K562 (cell line): ENCODE data around the gene KRTAP10-11. TPM values are rescaled to one million over a fixed set of nuclear protein-coding genes. Genes with fewer than 3 reads are reported as not detected.

ENCODE experiments used
- ATAC-seq: fragments of 200-7000 bp; cut with Tn5 transposase; 3 replicates; pipeline ENCODE4 v1.9.1; 2020; ENCODE audit warnings: moderate library complexity
- BruUV-seq: library from RNA; stranded (reverse); fragments of 400-500 nt; replicated peaks from 2 replicates; lab custom pipeline; 2021; lab: Mats Ljungman, UMichigan
- CTCF ChIA-PET: fragments of 300-600 bp; formaldehyde crosslinking; extraction: SDS; loops from one replicate; lab custom pipeline; 2021; ENCODE audit warnings: low intra/inter-chr PET ratio; lab: Yijun Ruan, JAX
- POLR2A ChIA-PET: fragments of 300-600, 350-650 bp; sonication (Branson Sonifier 250); formaldehyde crosslinking; extraction: SDS; loops from one replicate; lab custom pipeline; 2021; ENCODE audit warnings: antibody characterized with exemption, inconsistent platforms; lab: Yijun Ruan, JAX
- DNase-seq, 4 experiments: peaks; one replicate each; pipeline versions ENCODE4 v3.0.0 to v3.0.0-alpha.2; 2011 to 2018; ENCODE audit warnings: low spot score in 3 of 4, mixed read lengths in 3 of 4; ENCODE audit errors: extremely low read depth in 1 of 4
- FAIRE-seq: peaks from 2 replicates; lab custom pipeline; 2011; peaks lifted over from hg19 to GRCh38; lab: Jason Lieb, UNC
- H2AFZ ChIP-seq: 2 replicates; pipeline ENCODE4 v1.6.0; 2011; ENCODE audit warnings: low read depth, low read length, control low read depth, inconsistent platforms
- H3K27ac ChIP-seq: fragments of 200-600 bp; 3 replicates; pipeline ENCODE4 v1.8.0; 2011; ENCODE audit warnings: low read depth, mild to moderate bottlenecking, control low read depth, inconsistent platforms, low read length, moderate library complexity, mixed read lengths; ENCODE audit errors: extremely low read depth
- H3K27me3 ChIP-seq, 2 experiments: fragments of 300-600 bp in 1 of 2; 2 replicates in 1 of 2; 3 replicates in 1 of 2; pipeline versions ENCODE4 v1.6.0 to v1.8.0; 2011; ENCODE audit warnings: inconsistent platforms in 2 of 2, low read length in 2 of 2, mild to moderate bottlenecking in 1 of 2, mixed read lengths in 1 of 2, moderate library complexity in 1 of 2; ENCODE audit not compliant: control insufficient read depth in 2 of 2, insufficient read depth in 2 of 2
- H3K36me3 ChIP-seq: fragments of 300-600 bp; 3 replicates; pipeline ENCODE4 v1.8.0; 2011; ENCODE audit warnings: mild to moderate bottlenecking, low read length, inconsistent platforms; ENCODE audit not compliant: control insufficient read depth, insufficient read depth
- H3K4me1 ChIP-seq, 2 experiments: fragments of 200-600 bp in 1 of 2; replicated peaks in 1 of 2; 2 replicates in 1 of 2; 3 replicates in 1 of 2; pipeline versions ENCODE4 v1.5.1 to v1.8.0; 2011; ENCODE audit warnings: inconsistent platforms in 2 of 2, low read length in 2 of 2, mild to moderate bottlenecking in 1 of 2, mixed read lengths in 1 of 2, moderate library complexity in 1 of 2; ENCODE audit not compliant: control insufficient read depth in 2 of 2, insufficient read depth in 2 of 2
- H3K4me2 ChIP-seq: 2 replicates; pipeline ENCODE4 v1.6.1; 2011; ENCODE audit warnings: low read length, control low read depth, inconsistent platforms, mixed read lengths; ENCODE audit not compliant: insufficient read depth
- H3K4me3 ChIP-seq: fragments of 200-600 bp; sonication (generic), shearing (Covaris generic); 2 replicates; pipeline ENCODE4 v1.5.1; 2016; ENCODE audit warnings: control low read depth, inconsistent platforms
- H3K79me2 ChIP-seq: fragments of 200-600 bp; 3 replicates; pipeline ENCODE4 v1.8.0; 2011; ENCODE audit warnings: low read length, inconsistent platforms; ENCODE audit not compliant: control insufficient read depth, insufficient read depth
- H3K9ac ChIP-seq, 2 experiments: 2 replicates each; pipeline versions ENCODE4 v1.6.0 to v1.6.1; 2011; ENCODE audit warnings: low read depth in 2 of 2, low read length in 2 of 2, control low read depth in 1 of 2, inconsistent platforms in 1 of 2, mild to moderate bottlenecking in 1 of 2, mixed read lengths in 1 of 2; ENCODE audit not compliant: insufficient read depth in 1 of 2
- H3K9me1 ChIP-seq: one replicate; pipeline ENCODE4 v1.6.0; 2011; ENCODE audit warnings: inconsistent platforms, mild to moderate bottlenecking, low read length, moderate library complexity; ENCODE audit not compliant: control insufficient read depth, insufficient read depth
- H3K9me3 ChIP-seq: replicated peaks from 2 replicates; pipeline ENCODE4 v1.5.1; 2011; ENCODE audit warnings: low read depth, low read length, inconsistent platforms; ENCODE audit not compliant: control insufficient read depth, insufficient read depth
- H4K20me1 ChIP-seq: replicated peaks from 2 replicates; pipeline ENCODE4 v1.6.1; 2011; ENCODE audit warnings: low read length, inconsistent platforms, mixed read lengths; ENCODE audit not compliant: control insufficient read depth, insufficient read depth
- BCLAF1 ChIP-seq, 2 experiments: fragments of 450-650 bp in 1 of 2; IDR thresholded peaks; 2 replicates each; pipeline ENCODE4 v1.6.1; 2011 to 2017; ENCODE audit warnings: low read depth in 2 of 2, antibody characterized with exemption in 1 of 2, borderline replicate concordance in 1 of 2, low read length in 1 of 2, mild to moderate bottlenecking in 1 of 2, mixed read lengths in 1 of 2; ENCODE audit not compliant: control insufficient read depth in 1 of 2
- BDP1 ChIP-seq: IDR thresholded peaks from 3 replicates; pipeline ENCODE4 v1.6.1; 2011; ENCODE audit not compliant: insufficient read length, insufficient read depth
- CEBPG ChIP-seq, 3 experiments: fragments of 200-800 bp in 1 of 3; sonication (Bioruptor generic) in 1 of 3; sonication (generic) in 1 of 3; formaldehyde crosslinking in 1 of 3; IDR thresholded peaks in 2 of 3; conservative IDR thresholded peaks in 1 of 3; 2 replicates each; pipeline versions ENCODE4 v1.6.1 to v1.8.0; 2016 to 2022; ENCODE audit warnings: missing compliant biosample characterization in 2 of 3, missing genetic modification characterization in 2 of 3, mild to moderate bottlenecking in 1 of 3, missing genetic modification reagents in 1 of 3
- HDGF ChIP-seq: fragments of 450-650 bp; IDR thresholded peaks from 2 replicates; pipeline ENCODE4 v1.6.1; 2016
- HNRNPLL ChIP-seq: fragments of 200-400 bp; formaldehyde crosslinking; IDR thresholded peaks from 2 replicates; pipeline ENCODE4 v1.6.1; 2017; ENCODE audit warnings: low read length, low read depth, mild to moderate bottlenecking; ENCODE audit not compliant: poor library complexity, severe bottlenecking
- NEUROD1 ChIP-seq: fragments of 150-350 bp; IDR thresholded peaks from 2 replicates; pipeline ENCODE4 v1.6.1; 2014; ENCODE audit warnings: borderline replicate concordance, low read length, low read depth; ENCODE audit not compliant: partially characterized antibody
- NFIX ChIP-seq: fragments of 250-450 bp; sonication (Bioruptor Pico); IDR thresholded peaks from 2 replicates; pipeline ENCODE4 v1.4.0; 2020; ENCODE audit warnings: low read depth, mild to moderate bottlenecking, moderate library complexity
- SMAD1 ChIP-seq: fragments of 150-350 bp; IDR thresholded peaks from 2 replicates; pipeline ENCODE4 v1.6.1; 2014; ENCODE audit warnings: low read length, low read depth; ENCODE audit not compliant: partially characterized antibody
- ZBTB2 ChIP-seq: fragments of 450-650 bp; IDR thresholded peaks from 2 replicates; pipeline ENCODE4 v1.6.1; 2016; ENCODE audit warnings: antibody characterized with exemption
- ZFP30 ChIP-seq: fragments of 250-450 bp; sonication (Bioruptor Pico); IDR thresholded peaks from 2 replicates; pipeline ENCODE4 v1.8.0; 2022; ENCODE audit warnings: moderate library complexity, mild to moderate bottlenecking, inconsistent platforms, borderline replicate concordance
- ZNF124 ChIP-seq: sonication (generic); formaldehyde crosslinking; IDR thresholded peaks from 2 replicates; pipeline ENCODE4 v1.8.1; 2022; ENCODE audit warnings: missing genetic modification reagents
- ZNF175 ChIP-seq: fragments of 200-800 bp; sonication (Bioruptor generic); IDR thresholded peaks from 2 replicates; pipeline ENCODE4 v1.6.1; 2016; ENCODE audit warnings: low read depth, mild to moderate bottlenecking, missing genetic modification characterization, missing compliant biosample characterization
- ZNF3 ChIP-seq: fragments of 250-450 bp; sonication (Bioruptor Pico); IDR thresholded peaks from 2 replicates; pipeline ENCODE4 v1.5.0; 2021; ENCODE audit warnings: mild to moderate bottlenecking, moderate library complexity
- ZNF695 ChIP-seq: fragments of 450-650 bp; formaldehyde crosslinking; IDR thresholded peaks from 2 replicates; pipeline ENCODE4 v1.4.0; 2020; ENCODE audit warnings: mild to moderate bottlenecking, moderate library complexity
- WGBS: fragments of 100-300 bp; shearing (Covaris generic); methylation state at CpG from one replicate; pipeline ENCODE4 v1.1.6; 2016; ENCODE audit warnings: low coverage, mixed read lengths; ENCODE audit not compliant: insufficient coverage; ENCODE audit errors: missing lambda C conversion rate; 5-methylcytosine and 5-hydroxymethylcytosine counted together
- in situ Hi-C: fragments of 300-500 bp; cut with MboI; formaldehyde crosslinking; loops from 4 replicates; pipeline ENCODE4 v1.15.0; 2018; ENCODE audit warnings: inconsistent platforms, mixed read lengths
- intact Hi-C: fragments of 100-400 bp; cut with micrococcal nuclease; formaldehyde crosslinking; loops from 2 replicates; pipeline ENCODE4 v1.14.2; 2022
- polyA plus RNA-seq, 8 experiments: library from polyadenylated mRNA; depleted of rRNA in 4 of 8; stranded (reverse) in 5 of 8; unstranded in 3 of 8; fragments of >200 nt; fragmentation: Nextera tagmentation in 2 of 8; fragmentation: Illumina TruSeq in 1 of 8; extraction: Ambion mirVana in 2 of 8; extraction: Trizol in 1 of 8; gene quantifications; 2 replicates each; pipeline versions ENCODE4 v1.2.1 to v1.2.3, GENCODE V29; 2011 to 2014; ENCODE audit warnings: inconsistent platforms in 1 of 8, missing spikeins in 1 of 8
- total RNA-seq, 7 experiments: library from RNA; depleted of rRNA in 6 of 7; stranded (reverse); fragments of >200 nt in 6 of 7; fragmentation: Illumina TruSeq in 2 of 7; extraction: Trizol in 2 of 7; gene quantifications; 2 replicates each; pipeline versions ENCODE4 v1.2.1 to v1.2.3, GENCODE V29; 2011 to 2021; ENCODE audit warnings: low replicate concordance in 1 of 7

The KRTAP10-11 gene
- total and polyA plus RNA-seq, 9 of the 15 experiments (the other 6 are each of a cell fraction or from before 2014, with no cell fraction given), result not detected

DNA sequence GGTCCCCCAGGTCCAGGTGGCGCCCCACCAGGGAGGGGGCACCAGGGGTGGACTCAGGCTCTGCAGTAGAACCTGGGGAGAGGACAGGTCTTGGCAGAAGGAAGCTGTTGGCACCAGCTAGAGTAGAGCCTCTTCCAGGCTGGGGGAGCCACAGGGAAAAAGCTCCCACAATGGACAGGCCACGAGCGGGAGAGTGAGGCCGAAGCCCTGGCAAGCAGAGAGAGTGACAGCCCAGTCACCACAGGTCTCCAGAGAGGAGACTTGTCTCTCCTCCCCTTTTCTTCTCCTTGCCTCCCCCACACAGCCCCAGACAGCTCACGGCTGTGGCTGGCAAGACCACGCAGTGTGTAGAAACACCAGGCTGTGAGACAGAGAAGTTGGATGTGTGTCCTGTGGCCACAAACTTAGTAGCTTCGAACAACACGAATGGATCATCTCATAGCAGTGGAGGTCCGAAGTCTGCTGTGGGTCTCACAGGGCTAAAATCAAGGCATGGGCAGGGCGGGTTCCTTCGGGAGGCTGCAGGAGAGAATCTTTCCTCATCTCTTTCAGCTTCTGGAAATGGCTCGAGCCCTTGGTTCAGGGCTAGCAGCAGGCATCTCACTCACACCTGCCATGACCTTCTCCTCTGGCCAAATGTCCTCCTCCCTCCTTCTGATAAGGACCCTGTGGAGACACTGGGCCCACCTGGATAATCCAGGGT lies 4.9 kb downstream of the KRTAP10-11 start:
- no peaks in the 10 kb centered on the region for H3K79me2 ChIP-seq
- POLR2A ChIA-PET, result interaction anchor here (0.6 to 1.2 kb wide), 3 partner anchors 14 to 284 kb away, joined by 3 to 4 read pairs (median 4); partner anchors contain the start of genes KRTAP10-10 and KRTAP12-1
- TF ChIP-seq CEBPG (CRISPR knock-in tag; IDR thresholded peaks at IDR 0.05) (no peak), CEBPG (tag; conservative IDR thresholded peaks at IDR 0.05 in 1 of 2, IDR thresholded peaks at IDR 0.05 in 1 of 2) (no peak), ZNF175 (CRISPR knock-in tag) (no peak), NFIX (CRISPR knock-in tag) (no peak), ZNF695 (CRISPR knock-in tag) (no peak), HDGF (no peak), ZBTB2 (no peak), NEUROD1 (no peak), BDP1 (no peak), ZNF3 (CRISPR knock-in tag) (no peak), BCLAF1 (IDR thresholded peaks at IDR 0.05; ENCODE audit: borderline replicate concordance in 1 of 2, control insufficient read depth in 1 of 2, low read depth in 2 of 2, low read length in 1 of 2) (no peak), ZFP30 (no peak), ZNF124 (CRISPR knock-in tag) (no peak), SMAD1 (no peak), HNRNPLL (no peak)

More for the DNA sequence above, 4.9 kb downstream of the KRTAP10-11 start:
- Histone ChIP-seq H3K4me1 (peaks cover 0 to 6% of the 10 kb centered on the region in 2 experiments; a peak in 2 of 5 replicates), H3K36me3 (no peaks in the 10 kb centered on the region), H3K9me3 (no peaks in the 10 kb centered on the region), H3K27me3 (peaks cover 13 to 74% of the 10 kb centered on the region in 2 experiments; a peak in 4 of 5 replicates), H3K9me1 (no peaks in the 10 kb centered on the region), H3K9ac (no peak overlapping the region), H3K4me2 (no peak overlapping the region), H3K4me3 (no peak overlapping the region), H4K20me1 (no peaks in the 10 kb centered on the region), H2AFZ (no peak overlapping the region), H3K27ac (no peak overlapping the region)
- BruUV-seq, result no TSS peak
- in situ Hi-C loops, result no loop called here
- no peak; the same call in 2 of the 3 replicates for ATAC-seq
- CTCF ChIA-PET, result no interaction called here
- intact Hi-C loops, result no loop called here
- WGBS, result 2% methylated on average over 12 of the region's 12 CpGs
- DNase-seq, result no peak
- FAIRE-seq, result no peak
